Natural killer cell (primary cell): ENCODE results near the gene METTL16. TPM values are rescaled to one million over a fixed set of nuclear protein-coding genes. Genes with fewer than 3 reads are reported as not detected.
"Not testable (repeated sequence)": the region's sequence is repeated elsewhere in the genome, so short reads cannot be mapped to it uniquely, and the experiment has no call there.

Experiments
- ATAC-seq, 3 donors: fragments of 150-1000 bp in 2 of 3; fragments of 200-7000 bp in 1 of 3; cut with Tn5 transposase; 1 replicate in 1 of 3; 2 replicates in 2 of 3; pipeline ENCODE4 v1.10.0; 2021; ENCODE audit warnings: mild to moderate bottlenecking in 2 of 3, moderate library complexity in 2 of 3
- DNase-seq, 2 donors: peaks; one replicate each; pipeline versions ENCODE4 v3.0.0 to v3.0.0-alpha.2; 2013 to 2021; ENCODE audit warnings: mixed read lengths in 1 of 2
- H3K27ac ChIP-seq: one replicate; pipeline ENCODE4 v1.5.1; 2013; ENCODE audit warnings: mild to moderate bottlenecking, low read length
- H3K27me3 ChIP-seq: one replicate; pipeline ENCODE4 v1.6.1; 2013; ENCODE audit warnings: low read length; ENCODE audit not compliant: control insufficient read depth, insufficient read depth
- H3K36me3 ChIP-seq: one replicate; pipeline ENCODE4 v1.6.1; 2013; ENCODE audit warnings: low read length; ENCODE audit not compliant: control insufficient read depth, insufficient read depth
- H3K4me1 ChIP-seq: one replicate; pipeline ENCODE4 v1.6.1; 2013; ENCODE audit warnings: low read length; ENCODE audit not compliant: control insufficient read depth, insufficient read depth
- H3K4me3 ChIP-seq: one replicate; pipeline ENCODE4 v1.5.1; 2013; ENCODE audit warnings: low read length
- H3K9me3 ChIP-seq: one replicate; pipeline ENCODE4 v1.6.1; 2013; ENCODE audit warnings: low read length; ENCODE audit not compliant: control insufficient read depth, insufficient read depth
- H3K27ac Mint-ChIP-seq, 2 donors: one replicate each; pipeline ENCODE4 v1.8.0; 2022; ENCODE audit warnings: mild to moderate bottlenecking in 2 of 2, mixed read lengths in 2 of 2, moderate library complexity in 1 of 2
- H3K27me3 Mint-ChIP-seq, 2 donors: one replicate each; pipeline ENCODE4 v1.8.0; 2022; ENCODE audit warnings: low read depth in 2 of 2, mixed read lengths in 2 of 2
- H3K36me3 Mint-ChIP-seq: one replicate; pipeline ENCODE4 v1.8.0; 2022; ENCODE audit warnings: mixed read lengths
- H3K4me1 Mint-ChIP-seq, 2 donors: one replicate each; pipeline ENCODE4 v1.8.0; 2022; ENCODE audit warnings: mixed read lengths in 2 of 2
- H3K4me3 Mint-ChIP-seq: one replicate; pipeline ENCODE4 v1.8.0; 2022; ENCODE audit warnings: mild to moderate bottlenecking, moderate library complexity, mixed read lengths
- H3K9me3 Mint-ChIP-seq, 2 donors: one replicate each; pipeline ENCODE4 v1.8.0; 2022; ENCODE audit warnings: mixed read lengths in 2 of 2
- WGBS: methylation state at CpG from one replicate; pipeline ENCODE4 v1.1.7; 2013; ENCODE audit warnings: missing lambda C conversion rate; ENCODE audit not compliant: insufficient coverage; 5-methylcytosine and 5-hydroxymethylcytosine counted together
- intact Hi-C: fragments of 100-400 bp; cut with micrococcal nuclease; formaldehyde crosslinking; loops from one replicate; pipeline ENCODE4 v1.14.2; 2022
- total RNA-seq, 4 donors: library from RNA; stranded (reverse); fragments of 120-200 nt in 1 of 4; gene quantifications; one replicate each; pipeline versions ENCODE4 v1.2.3 to v1.2.4, GENCODE V29; 2013 to 2022
- TF ChIP-seq, protein P1 (sequence below): fragments of 200-600 bp; IDR thresholded peaks from one replicate; pipeline ENCODE4 v1.8.0; 2022; ENCODE audit warnings: antibody characterized with exemption

The METTL16 gene
- total RNA-seq, 3 donors from 2014 or later (not counting 1 experiment from before 2014, with no cell fraction given), result 27.9 to 36.9 (median 32.0) TPM

DNA sequence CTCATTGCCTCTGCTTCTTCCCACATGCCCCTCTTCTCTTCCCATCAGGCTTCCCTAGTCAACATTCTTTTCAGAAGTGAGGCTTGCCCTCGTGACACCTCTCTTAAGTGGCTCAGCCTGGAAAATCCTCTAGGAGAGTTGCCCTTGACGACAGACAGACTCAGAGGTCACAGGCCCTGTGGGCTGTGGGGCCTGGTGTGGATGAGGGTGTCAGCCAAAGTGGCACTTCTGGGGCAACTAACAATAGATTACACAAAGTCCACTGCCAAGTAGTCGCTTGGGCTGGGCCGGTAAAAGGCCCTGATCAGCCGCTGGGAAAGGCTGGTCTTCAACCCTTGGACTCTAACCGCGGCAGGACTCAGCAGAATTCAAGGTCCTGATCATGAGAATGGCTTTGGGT is 33.7 kb upstream of the METTL16 start:
- Histone ChIP-seq H3K27me3 (no peaks in the 10 kb centered on the region), H3K27ac (no peak overlapping the region), H3K9me3 (no peaks in the 10 kb centered on the region), H3K36me3 (no peaks in the 10 kb centered on the region), H3K4me3 (no peak overlapping the region), H3K4me1 (no peaks in the 10 kb centered on the region)
- ATAC-seq (no peak), DNase-seq (no peak)
- Mint-ChIP-seq H3K4me1 (no peaks in the 10 kb centered on the region), H3K9me3 (no peaks in the 10 kb centered on the region), H3K4me3 (no peak overlapping the region), H3K27me3 (no peaks in the 10 kb centered on the region), H3K27ac (no peak overlapping the region), H3K36me3 (no peaks in the 10 kb centered on the region)
- TF ChIP-seq, protein P1, sequence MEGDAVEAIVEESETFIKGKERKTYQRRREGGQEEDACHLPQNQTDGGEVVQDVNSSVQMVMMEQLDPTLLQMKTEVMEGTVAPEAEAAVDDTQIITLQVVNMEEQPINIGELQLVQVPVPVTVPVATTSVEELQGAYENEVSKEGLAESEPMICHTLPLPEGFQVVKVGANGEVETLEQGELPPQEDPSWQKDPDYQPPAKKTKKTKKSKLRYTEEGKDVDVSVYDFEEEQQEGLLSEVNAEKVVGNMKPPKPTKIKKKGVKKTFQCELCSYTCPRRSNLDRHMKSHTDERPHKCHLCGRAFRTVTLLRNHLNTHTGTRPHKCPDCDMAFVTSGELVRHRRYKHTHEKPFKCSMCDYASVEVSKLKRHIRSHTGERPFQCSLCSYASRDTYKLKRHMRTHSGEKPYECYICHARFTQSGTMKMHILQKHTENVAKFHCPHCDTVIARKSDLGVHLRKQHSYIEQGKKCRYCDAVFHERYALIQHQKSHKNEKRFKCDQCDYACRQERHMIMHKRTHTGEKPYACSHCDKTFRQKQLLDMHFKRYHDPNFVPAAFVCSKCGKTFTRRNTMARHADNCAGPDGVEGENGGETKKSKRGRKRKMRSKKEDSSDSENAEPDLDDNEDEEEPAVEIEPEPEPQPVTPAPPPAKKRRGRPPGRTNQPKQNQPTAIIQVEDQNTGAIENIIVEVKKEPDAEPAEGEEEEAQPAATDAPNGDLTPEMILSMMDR, result no peak
- WGBS, result 93% methylated on average over 7 of the region's 7 CpGs
- intact Hi-C loops, result no loop called here

- Histone ChIP-seq H3K27ac (no peak overlapping the region), H3K36me3 (no peaks in the 10 kb centered on the region), H3K4me1 (no peaks in the 10 kb centered on the region), H3K9me3 (no peaks in the 10 kb centered on the region), H3K4me3 (no peak overlapping the region), H3K27me3 (no peaks in the 10 kb centered on the region)
- H3K9me3 Mint-ChIP-seq, result no peaks in the 10 kb centered on the region
- TF ChIP-seq, protein P1, result no peak
- ATAC-seq (peak; percentile 47 to 68 (median 60)), DNase-seq (peak in 1 of 2 donors; percentile 7)
- H3K27me3 Mint-ChIP-seq, result no peaks in the 10 kb centered on the region
- intact Hi-C loops, result no loop called here
- no peak overlapping the region for H3K4me3 Mint-ChIP-seq
- 45% methylated on average over 6 of the region's 7 CpGs for WGBS
- H3K27ac Mint-ChIP-seq, result no peak overlapping the region
- H3K36me3 Mint-ChIP-seq, result no peaks in the 10 kb centered on the region
- no peaks in the 10 kb centered on the region for H3K4me1 Mint-ChIP-seq
Measured at GRCh38 chr17:2542456-2542855, 30.8 kb upstream of the METTL16 start.

DNA sequence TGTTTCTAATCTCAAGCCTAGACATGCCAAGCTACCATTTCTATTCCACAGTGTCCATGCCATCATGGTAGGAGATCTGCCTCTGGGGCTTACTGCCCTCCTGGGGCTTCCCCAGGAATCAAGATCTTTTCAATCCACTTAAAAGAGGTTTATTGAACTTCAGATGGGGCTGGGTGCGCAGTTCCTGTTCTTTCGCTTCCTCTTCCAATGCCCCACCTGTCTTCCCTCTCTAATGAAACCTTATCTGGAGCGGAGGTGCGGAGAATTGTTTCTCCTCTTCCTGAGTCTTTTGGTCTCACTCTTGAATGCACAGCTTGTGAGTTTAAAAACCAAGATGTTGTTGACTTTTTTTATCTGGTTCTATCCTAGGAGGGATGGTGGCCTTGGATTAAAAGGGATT is 30.4 kb upstream of the METTL16 start:
- DNase-seq (no peak), ATAC-seq (no peak)
- Histone ChIP-seq H3K4me1 (no peaks in the 10 kb centered on the region), H3K27me3 (no peaks in the 10 kb centered on the region), H3K9me3 (no peaks in the 10 kb centered on the region), H3K4me3 (no peak overlapping the region), H3K27ac (no peak overlapping the region), H3K36me3 (no peaks in the 10 kb centered on the region)
- Mint-ChIP-seq H3K9me3 (no peaks in the 10 kb centered on the region), H3K36me3 (no peaks in the 10 kb centered on the region), H3K4me3 (no peak overlapping the region), H3K4me1 (no peaks in the 10 kb centered on the region), H3K27ac (no peak overlapping the region), H3K27me3 (no peaks in the 10 kb centered on the region)
- 92% methylated on average over 4 of the region's 4 CpGs for whole genome bisulfite sequencing
- TF ChIP-seq, protein P1, result no peak
- intact Hi-C loops, result no loop called here

DNA sequence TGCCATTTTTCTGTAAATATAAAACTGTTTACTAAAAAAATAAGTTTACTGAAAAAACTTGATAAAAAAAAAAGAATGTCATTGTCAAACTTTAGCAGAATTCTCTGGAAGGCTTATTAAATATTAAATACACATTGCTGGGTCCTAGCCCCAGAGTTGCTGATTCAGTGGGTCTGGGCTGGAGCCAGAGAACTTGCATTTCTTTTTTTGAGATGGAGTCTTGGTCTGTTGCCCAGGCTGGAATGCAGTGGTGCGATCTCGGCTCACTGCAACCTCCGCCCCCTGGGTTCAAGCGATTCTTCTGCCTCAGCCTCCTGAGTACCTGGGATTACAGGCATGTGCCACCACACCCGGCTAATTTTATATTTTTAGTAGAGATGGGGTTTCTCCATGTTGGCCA is 25.9 kb upstream of the METTL16 start:
- H3K4me3 Mint-ChIP-seq, H3K27me3 ChIP-seq, H3K9me3 Mint-ChIP-seq, H3K9me3 ChIP-seq, DNase-seq, ATAC-seq, H3K4me3 ChIP-seq, H3K36me3 Mint-ChIP-seq, H3K27me3 Mint-ChIP-seq, H3K27ac ChIP-seq, H3K4me1 Mint-ChIP-seq, intact Hi-C loops, H3K4me1 ChIP-seq, H3K27ac Mint-ChIP-seq, H3K36me3 ChIP-seq: not testable (repeated sequence)
- WGBS, result 91% methylated on average over 5 of the region's 5 CpGs
